Endothelial cell (in vitro differentiated cells): ENCODE measurements around the gene BPI. TPM values are rescaled to one million over a fixed set of nuclear protein-coding genes. Genes with fewer than 3 reads are reported as not detected.

Experiments used
- DNase-seq: peaks from one replicate; pipeline ENCODE4 v3.0.0; 2021; ENCODE audit warnings: low spot score
- H3K27ac Mint-ChIP-seq: one replicate; pipeline ENCODE4 v1.8.0; 2021; ENCODE audit warnings: mixed read lengths, inconsistent platforms; ENCODE audit not compliant: unreplicated experiment
- H3K27me3 Mint-ChIP-seq: one replicate; pipeline ENCODE4 v1.8.0; 2021; ENCODE audit warnings: mild to moderate bottlenecking, moderate library complexity, mixed read lengths, inconsistent platforms; ENCODE audit not compliant: unreplicated experiment
- H3K36me3 Mint-ChIP-seq: one replicate; pipeline ENCODE4 v1.8.0; 2021; ENCODE audit warnings: mild to moderate bottlenecking, low read depth, mixed read lengths, inconsistent platforms; ENCODE audit not compliant: unreplicated experiment
- H3K4me1 Mint-ChIP-seq: one replicate; pipeline ENCODE4 v1.8.0; 2021; ENCODE audit warnings: mild to moderate bottlenecking, mixed read lengths, inconsistent platforms; ENCODE audit not compliant: unreplicated experiment
- H3K4me3 Mint-ChIP-seq: one replicate; pipeline ENCODE4 v1.8.0; 2021; ENCODE audit warnings: mild to moderate bottlenecking, mixed read lengths, inconsistent platforms; ENCODE audit not compliant: unreplicated experiment
- H3K9me3 Mint-ChIP-seq: one replicate; pipeline ENCODE4 v1.8.0; 2021; ENCODE audit warnings: mixed read lengths, inconsistent platforms; ENCODE audit not compliant: unreplicated experiment
- CTCF ChIP-seq: fragments of 200-600 bp; sonication (generic); IDR thresholded peaks from one replicate; pipeline ENCODE4 v1.5.0; 2021; ENCODE audit warnings: antibody characterized with exemption; ENCODE audit not compliant: unreplicated experiment
- total RNA-seq: library from RNA; stranded (reverse); fragmentation: NEBNext Ultra II Directional; extraction: Animal tissue kit (Norgen Biotek cat#: 25700); gene quantifications from one replicate; pipeline ENCODE4 v1.2.1, GENCODE V29; 2021; ENCODE audit not compliant: unreplicated experiment

BPI gene
- total RNA-seq, 1 donor from 2014 or later = not detected

- Mint-ChIP-seq H3K36me3 (no peaks in the 10 kb centered on the region), H3K4me3 (no peak overlapping the region), H3K27ac (no peak overlapping the region)
Observed at GRCh38 chr20:38258545-38259215, 45.3 kb upstream of the BPI start.

GRCh38 chr20:38260025-38260377 is 44.0 kb upstream of the BPI start:
- Mint-ChIP-seq H3K9me3 (no peaks in the 10 kb centered on the region), H3K36me3 (no peaks in the 10 kb centered on the region), H3K27me3 (peaks cover 13% of the 10 kb centered on the region), H3K27ac (no peak overlapping the region), H3K4me1 (peaks cover 3% of the 10 kb centered on the region), H3K4me3 (no peak overlapping the region)
- no peak for TF ChIP-seq CTCF
- no peak for DNase-seq

More at GRCh38 chr20:38258545-38259215, 45.3 kb upstream of the BPI start:
- no peak for TF ChIP-seq CTCF
- Mint-ChIP-seq H3K9me3 (no peaks in the 10 kb centered on the region), H3K27me3 (peaks cover 13% of the 10 kb centered on the region), H3K4me1 (peaks cover 3% of the 10 kb centered on the region)
- DNase-seq = no peak

GRCh38 chr20:38260378-38261053 is 43.4 kb upstream of the BPI start, which contains the start of gene KIAA1755:
Gene KIAA1755 (minus strand): TSS chr20:38260735. CDS start chr20:38260500, 235 bp downstream.
- Mint-ChIP-seq H3K4me3 (peak within 1 kb of the TSS; percentile 64), H3K27ac (no peak within 1 kb of the TSS), H3K36me3 (no peaks in the 10 kb centered on the region), H3K4me1 (peaks cover 3% of the 10 kb centered on the region), H3K9me3 (no peaks in the 10 kb centered on the region), H3K27me3 (peaks cover 13% of the 10 kb centered on the region)
- DNase-seq = peak; percentile 7
- TF ChIP-seq CTCF = no peak

- Mint-ChIP-seq H3K36me3 (no peaks in the 10 kb centered on the region), H3K27me3 (peaks cover 13% of the 10 kb centered on the region), H3K27ac (no peak overlapping the region), H3K4me3 (peak overlapping the region; percentile 64), H3K4me1 (peaks cover 3% of the 10 kb centered on the region), H3K9me3 (no peaks in the 10 kb centered on the region)
- TF ChIP-seq CTCF = no peak
- no peak for DNase-seq
Observed at GRCh38 chr20:38261054-38261390, 42.9 kb upstream of the BPI start.

GRCh38 chr20:38262931-38263330 is 41.0 kb upstream of the BPI start:
- Mint-ChIP-seq H3K4me3 (no peak overlapping the region), H3K36me3 (no peaks in the 10 kb centered on the region), H3K27me3 (peaks cover 13% of the 10 kb centered on the region)

More at GRCh38 chr20:38262931-38263330, 41.0 kb upstream of the BPI start:
- no peak for TF ChIP-seq CTCF
- no peaks in the 10 kb centered on the region for H3K9me3 Mint-ChIP-seq
- DNase-seq = no peak
- no peak overlapping the region for H3K27ac Mint-ChIP-seq
- peaks cover 3% of the 10 kb centered on the region for H3K4me1 Mint-ChIP-seq
